ENCODE results near the gene RTN4R.

Gene RTN4R

DNA sequence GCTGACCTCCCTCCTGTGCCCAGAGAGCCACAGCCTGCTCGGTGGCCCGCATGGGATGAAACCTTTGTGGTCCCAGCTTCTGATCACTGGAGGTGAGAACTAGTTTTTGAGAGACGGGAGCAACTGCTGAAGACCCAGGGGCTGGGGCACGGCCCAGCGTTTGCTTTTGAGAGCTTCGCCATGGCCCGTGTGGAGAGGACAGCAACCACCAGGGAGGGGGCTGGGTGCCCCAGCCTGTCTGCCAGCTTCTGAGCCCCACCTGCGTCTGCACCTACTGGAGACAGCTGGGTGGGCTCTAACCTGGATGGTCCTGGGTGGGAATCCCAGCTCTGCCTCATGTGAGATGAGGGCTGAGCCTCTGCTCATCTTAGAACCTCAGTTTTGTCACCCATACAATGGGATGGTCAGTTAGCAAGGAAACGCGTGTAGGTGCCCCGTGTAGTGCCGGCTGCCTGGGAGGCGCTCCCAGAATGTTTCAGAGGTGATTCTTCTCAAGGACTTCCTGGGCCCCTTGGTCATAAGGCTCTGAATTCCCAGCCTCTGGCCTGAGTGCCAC, 66.2 kb downstream of the RTN4R start:
- no peak for DNase-seq (ENCODE audit: low read depth, low spot score)

DNA sequence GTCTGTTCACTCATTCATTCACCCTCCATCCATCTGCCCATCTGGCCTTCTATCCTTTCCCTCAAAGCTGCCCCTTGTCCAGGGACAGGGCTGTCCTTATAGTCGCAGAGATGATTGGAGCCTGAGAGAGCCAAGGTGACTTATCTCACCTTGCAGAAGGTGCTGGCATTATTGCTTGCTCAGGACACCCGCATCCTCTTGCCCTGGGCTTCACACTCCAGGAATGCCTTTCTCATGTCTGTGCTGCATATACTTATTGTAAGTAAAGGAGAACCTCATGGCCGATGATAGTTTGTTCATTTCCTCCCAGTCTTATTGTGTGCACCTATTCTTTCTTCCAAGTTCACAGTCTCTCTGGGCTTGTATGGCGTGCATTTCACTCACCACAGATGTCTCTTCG, 68.2 kb downstream of the RTN4R start:
- DNase-seq (ENCODE audit: low read depth, low spot score): no peak

DNA sequence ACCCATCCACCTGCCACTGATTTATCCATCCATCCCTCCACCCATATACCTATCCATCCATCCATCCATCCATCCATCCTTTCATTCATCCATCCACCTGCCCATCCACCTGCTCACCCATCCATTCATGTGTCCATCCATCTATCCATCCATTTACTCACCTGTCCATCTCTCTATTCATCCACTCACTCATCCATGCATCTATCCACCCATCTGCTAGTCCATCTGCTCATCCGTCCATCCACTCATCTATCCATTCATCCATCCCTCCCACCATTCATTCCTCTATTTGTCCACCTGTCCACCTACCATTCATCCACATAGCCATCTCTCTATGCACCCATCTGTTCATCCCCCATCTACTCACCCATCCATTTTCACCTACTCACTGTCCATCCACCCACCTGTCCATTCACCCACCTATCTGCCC, 68.7 kb downstream of the RTN4R start:
- DNase-seq (ENCODE audit: low read depth, low spot score): no peak

DNA sequence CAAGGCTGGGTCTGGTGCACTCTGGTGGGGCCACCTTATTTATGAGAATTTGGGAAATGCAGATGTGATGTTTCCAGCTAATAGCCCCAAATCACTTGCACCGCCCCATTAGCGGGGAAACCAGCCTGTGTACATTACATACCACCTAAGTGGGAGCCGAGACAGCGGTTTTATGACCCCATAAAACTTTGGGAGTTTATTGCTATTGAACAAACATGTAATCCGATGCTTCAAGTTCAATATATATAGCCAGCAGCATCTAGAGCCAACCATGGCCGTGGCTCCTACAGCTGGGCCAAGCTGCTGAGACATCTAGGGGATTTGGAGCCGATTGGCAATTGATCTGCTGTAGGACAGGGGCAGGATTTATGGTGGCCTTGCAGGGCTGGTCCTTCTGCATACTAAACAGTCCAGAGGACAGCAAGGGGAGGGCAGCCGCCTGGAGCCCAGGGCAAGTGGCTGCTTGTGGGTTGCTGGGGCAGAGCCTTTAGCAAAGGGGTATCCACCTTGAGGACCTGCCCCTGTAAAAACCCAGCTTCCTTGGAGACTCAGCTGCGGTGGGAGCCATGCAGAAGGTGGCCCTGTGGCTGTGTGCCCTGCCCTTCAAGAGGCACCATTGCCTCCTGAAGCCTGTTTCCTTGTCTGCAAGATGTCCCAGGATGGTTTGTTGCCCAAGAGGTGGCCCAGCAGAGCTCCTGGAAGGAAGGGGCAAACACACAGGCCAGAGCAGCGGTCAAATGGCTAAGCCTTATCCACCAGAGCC, 69.4 kb downstream of the RTN4R start:
- DNase-seq (ENCODE audit: low read depth, low spot score): no peak

DNA sequence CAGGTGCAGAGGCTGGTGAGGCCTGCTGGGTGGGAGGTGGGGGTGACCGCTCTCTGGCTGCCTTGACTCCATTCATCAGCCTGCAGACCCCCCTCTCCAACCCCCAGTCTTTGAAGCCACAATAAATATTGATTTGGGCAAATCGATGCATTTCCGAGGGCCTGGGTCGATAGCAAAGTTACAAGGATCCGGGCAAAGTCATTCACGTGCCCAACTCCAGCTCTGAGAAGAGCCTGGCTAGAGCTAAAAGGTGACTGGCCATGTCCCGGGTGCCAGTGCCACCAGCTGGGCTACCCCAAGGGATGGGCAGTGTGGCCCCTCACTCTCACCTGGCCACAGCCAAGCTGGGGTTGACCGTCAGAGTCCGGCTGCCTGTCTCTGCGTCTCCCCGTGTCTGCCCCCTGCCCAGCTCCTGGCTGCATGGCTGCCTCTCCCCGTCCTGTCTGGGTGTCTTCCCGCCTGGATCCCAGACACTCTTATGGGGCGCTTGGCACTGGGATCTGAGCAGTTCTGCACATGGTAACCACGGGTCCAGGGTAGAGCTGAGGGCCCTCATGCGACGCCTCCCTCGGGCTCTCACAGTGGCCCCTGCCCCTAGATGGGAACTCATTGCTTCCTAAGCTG, 70.6 kb downstream of the RTN4R start:
- DNase-seq (ENCODE audit: low read depth, low spot score): no peak

DNA sequence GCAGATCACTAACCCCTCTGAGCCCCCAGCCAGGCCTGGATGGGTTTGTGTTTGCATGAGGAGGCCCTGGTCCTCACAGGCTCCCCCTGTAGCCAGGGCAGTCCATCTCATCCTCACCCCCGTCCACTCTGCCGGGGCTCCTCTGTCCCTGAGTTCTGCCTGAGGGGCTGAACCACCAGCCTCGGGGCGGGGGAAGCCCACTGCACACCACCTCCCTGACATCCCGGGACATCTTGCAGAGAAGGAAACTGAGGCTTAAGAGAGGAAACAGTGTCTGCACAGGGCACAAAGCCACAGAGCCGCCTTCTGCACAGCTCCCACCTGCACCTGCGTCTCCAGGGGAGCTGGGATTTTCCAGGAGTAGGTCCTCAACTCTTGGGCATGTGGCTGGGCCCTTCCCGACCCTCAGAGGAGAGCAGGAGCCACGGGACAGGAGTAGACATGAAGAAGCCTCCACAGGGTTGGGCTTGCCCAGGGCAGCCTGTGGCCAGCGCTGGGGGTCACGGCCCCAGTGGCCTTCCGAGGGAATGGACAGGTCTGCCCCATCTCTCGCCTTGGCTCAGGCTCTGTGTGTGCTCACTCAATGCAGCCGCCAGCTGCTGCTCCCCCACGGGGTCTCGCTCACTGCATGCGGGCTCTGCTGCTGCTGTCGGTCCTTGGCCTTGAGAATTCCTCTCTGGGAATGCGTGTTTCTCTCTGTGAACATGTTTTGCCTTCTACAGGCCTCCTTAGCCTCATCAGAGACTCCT, 71.8 kb downstream of the RTN4R start:
- no peak for DNase-seq (ENCODE audit: low read depth, low spot score)

DNA sequence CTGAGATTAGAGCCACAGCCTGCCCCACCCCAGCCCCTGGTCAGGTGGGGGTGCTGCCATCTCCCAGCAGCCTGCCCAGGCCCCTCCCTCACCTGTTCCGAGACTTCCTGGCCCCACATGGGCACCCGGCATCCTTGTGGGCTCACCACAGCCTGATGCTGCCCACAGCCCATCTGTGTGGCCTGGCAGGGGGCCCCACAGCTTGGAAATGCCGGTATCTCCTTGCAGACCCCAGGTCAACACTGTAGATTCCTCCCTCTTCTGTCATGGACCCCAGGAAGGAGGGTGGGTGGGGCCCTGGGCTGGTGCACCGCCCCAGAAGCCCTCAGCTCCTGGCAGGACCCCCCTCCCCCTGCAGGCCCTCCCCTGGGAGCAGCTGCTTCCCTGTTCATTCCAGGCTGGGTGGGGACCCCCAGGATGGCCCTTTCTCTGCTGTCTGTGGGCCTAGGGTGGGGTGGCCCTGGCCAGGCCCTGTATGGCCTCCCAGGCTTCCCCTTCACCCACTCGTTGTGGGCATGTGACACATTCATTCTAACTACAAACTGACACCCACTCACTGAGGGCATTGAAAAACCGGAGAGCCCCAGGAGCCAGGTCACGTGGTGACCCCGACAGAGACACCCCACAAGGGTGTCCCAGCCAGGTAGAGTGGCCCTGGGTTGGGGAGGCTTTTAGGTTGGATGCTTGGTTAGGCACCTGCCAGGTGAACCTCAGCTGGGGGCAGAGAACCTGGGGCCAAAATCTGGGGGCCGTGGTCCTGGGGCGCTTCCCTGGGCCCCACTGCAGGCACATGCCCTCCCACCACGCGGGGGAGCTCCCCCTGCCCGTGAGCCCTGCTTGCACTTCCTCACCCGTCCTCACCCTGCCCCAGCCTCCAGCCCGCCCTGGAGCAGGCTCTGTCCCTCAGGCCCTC, 73.2 kb downstream of the RTN4R start:
- DNase-seq (ENCODE audit: low read depth, low spot score): no peak

DNA sequence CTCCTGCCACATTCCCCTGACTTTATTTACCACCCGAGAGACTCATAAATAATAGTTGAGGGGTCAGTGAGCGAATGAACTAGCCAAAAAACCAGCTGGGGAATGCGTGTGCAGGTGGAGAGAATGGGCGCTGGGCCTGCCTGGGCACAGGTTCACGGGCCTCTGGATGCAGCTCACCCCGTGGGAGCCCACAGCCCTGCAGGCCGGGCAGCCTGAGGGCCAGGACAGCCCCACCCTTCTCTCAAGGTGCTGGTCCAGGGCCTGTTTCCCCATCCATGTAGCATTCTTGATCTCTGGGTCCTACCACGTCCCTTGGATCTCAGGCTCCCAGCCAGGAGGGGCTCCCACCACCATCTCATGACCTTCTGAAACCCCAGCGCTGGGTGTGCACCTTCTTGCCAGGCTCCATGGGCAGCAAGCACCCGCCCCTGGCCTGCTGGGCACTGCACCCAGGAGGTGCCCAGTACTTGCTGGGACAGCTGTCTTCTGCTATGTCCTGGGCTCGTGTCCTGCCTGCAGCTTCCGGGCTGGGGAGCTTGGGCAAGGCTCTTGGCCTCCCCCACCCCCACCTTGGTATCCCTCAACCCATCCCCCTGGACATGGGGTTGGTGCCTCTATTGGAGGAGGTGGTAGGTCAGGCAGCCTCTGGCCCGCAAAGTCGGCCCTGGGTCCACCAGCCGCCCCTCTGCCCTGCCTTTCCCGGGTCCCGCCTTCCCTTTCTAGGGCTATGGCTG, 74.2 kb downstream of the RTN4R start:
- no peak for DNase-seq (ENCODE audit: low read depth, low spot score)

DNA sequence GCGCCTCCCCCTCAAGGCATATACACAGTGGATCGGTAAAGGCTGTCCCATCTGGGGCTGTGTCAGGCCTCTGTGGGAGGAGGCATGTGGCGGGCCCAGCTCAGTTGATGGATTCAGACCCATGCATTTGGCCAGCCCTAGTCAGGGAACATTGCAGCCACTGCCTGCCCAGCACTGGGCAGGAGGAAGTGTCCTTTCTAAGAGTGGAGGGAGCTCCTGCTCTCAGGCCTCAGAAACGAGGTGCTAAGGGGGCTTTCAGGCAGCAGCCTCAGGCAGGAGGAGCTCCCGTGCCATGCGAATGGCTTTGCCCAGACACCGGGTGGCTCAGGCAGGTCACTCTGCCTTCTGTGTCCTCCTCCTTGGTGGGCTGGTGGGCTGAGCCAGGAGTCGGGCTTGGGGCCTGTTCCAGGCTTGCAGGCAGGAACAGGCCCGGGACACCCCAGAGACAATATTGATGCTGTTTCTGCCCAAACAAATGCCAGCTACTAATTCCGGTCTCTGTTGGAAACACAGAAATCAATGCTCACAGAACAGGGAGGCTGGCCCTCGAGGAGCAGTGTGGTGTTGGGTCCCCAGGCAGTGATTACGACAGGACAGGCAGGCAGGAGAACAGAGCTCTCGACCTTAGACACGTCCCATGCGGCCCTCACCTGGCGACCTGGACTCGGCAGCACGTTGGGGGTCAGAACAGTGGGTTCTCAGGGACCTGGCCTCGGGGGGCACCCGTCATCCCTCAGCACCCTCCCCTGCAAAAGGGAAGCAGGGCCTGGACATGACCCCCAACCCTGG, 75.0 kb downstream of the RTN4R start:
- no peak for DNase-seq (ENCODE audit: low read depth, low spot score)

DNA sequence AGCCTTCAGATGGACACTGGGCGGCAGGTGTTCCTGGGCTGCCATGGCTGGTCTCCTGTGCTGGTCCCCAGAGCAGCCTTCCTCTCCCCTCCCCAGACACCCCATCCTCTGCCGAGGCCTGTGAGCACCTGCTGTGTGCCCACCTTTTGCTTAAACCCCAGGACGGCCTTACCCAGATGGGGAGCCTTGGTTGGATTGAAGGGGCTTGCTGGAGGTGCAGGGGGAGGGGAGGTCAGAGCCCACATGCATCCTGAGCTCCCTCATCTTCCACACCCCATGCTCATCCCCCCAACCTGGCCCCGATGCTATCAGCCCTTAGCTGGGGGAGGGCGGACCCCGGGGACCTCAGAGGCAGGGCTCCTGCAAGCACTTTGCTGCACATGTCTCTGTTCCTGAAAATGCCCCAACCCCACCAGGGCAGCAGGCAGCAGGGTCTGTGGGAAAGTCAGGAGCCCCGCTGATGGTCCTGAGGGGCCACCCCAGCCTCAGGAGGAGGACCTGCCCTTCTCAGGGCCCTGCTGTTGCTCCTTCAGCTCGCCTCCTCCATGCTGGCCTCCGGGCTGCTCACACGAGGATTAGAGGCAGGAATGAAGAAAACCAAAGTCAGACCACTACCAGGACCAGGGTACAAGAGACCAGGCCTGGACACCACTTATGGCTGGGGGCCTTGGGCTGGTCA, 75.7 kb downstream of the RTN4R start:
- no peak for DNase-seq (ENCODE audit: low read depth, low spot score)

DNA sequence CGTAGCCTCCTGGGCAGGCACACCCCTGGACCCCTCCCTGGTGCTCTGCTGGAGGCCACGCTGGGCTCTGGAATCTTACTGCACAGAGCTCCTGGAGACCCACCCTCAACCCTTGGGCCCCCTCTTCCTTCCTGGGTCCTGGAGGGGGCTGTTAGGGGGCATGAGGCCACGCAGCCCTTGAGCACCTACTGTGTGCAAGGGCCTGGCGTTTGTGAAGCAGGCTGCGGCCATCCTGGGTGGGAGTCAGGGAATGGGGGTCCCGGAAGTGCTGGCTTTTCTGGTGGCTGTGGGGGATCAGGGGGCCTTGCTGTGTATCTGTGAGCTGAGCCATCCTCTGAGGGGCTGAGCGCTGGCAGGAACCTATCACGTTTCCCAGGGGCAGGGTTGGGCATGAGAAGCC, 76.3 kb downstream of the RTN4R start:
- no peak for DNase-seq (ENCODE audit: low read depth, low spot score)

All from ELF-1 (cell line).